ENCODE results near the gene GALNT11.

Gene GALNT11

DNA sequence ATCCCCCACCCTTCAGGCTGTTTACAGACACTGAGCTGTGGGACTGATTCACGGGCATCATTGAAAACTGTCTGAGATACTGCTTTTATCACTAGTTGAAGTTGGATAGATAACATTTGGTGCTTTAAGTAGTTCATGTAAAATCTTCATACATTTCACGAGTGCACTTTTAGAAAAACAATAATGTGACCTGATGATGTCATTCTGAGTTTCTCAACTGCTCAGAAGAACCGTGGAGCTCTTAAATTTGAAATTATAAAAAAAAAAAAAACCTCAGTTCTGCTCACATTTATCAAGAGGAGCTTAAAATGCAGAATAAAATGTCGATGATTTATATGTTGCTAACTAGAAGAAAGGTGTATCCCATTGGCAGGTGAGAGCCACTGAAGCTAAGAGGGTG is 81.5 kb downstream of the GALNT11 start:
- no peak overlapping the region for H3K27ac Mint-ChIP-seq
- no peaks in the 10 kb centered on the region for H3K27me3 Mint-ChIP-seq (ENCODE audit: low read depth)
- no peak overlapping the region for H3K4me3 Mint-ChIP-seq
- no peaks in the 10 kb centered on the region for H3K9me3 Mint-ChIP-seq
- peaks cover 14% of the 10 kb centered on the region for H3K36me3 Mint-ChIP-seq (ENCODE audit: low read depth)
- H3K4me1 Mint-ChIP-seq (ENCODE audit: low read depth), result no peaks in the 10 kb centered on the region

DNA sequence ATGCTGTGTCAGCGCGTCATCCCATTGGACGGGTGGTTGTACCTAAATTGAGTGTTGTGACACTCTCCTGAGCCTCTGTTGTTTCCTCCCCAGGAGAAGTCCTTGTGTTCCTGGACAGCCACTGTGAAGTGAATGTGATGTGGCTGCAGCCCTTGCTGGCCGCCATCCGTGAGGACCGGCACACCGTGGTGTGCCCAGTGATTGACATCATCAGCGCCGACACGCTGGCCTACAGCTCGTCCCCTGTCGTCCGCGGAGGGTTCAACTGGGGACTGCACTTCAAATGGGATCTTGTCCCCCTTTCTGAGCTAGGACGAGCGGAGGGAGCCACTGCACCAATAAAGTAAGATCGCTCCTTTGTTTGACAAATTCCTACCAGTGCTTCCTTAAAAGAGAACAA is 82.5 kb downstream of the GALNT11 start:
- Mint-ChIP-seq H3K4me1 (ENCODE audit: low read depth) (no peaks in the 10 kb centered on the region), H3K27me3 (ENCODE audit: low read depth) (no peaks in the 10 kb centered on the region), H3K9me3 (no peaks in the 10 kb centered on the region), H3K4me3 (no peak overlapping the region), H3K27ac (no peak overlapping the region), H3K36me3 (ENCODE audit: low read depth) (peaks cover 13% of the 10 kb centered on the region)

DNA sequence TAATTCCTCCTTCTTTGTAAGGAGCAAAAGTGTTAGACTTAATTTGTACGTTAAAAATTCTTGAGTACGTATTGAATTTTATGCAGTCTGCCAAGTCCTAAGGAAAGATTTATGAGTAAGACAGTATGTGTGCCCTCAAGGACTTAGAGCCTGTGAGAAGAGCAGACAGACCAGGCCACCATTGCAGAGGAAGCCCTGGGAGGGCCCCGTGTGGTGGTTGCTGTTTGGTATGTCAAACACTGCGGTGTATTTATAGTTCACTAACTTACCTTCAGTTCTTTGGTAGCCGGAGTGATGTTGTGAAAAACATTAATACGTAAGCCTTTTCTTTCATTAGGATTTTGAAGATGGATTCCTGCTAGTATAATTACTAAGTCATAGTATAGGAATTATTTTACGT is 82.9 kb downstream of the GALNT11 start:
- H3K27ac Mint-ChIP-seq, result no peak overlapping the region
- no peak overlapping the region for H3K4me3 Mint-ChIP-seq
- no peaks in the 10 kb centered on the region for H3K27me3 Mint-ChIP-seq (ENCODE audit: low read depth)
- no peaks in the 10 kb centered on the region for H3K9me3 Mint-ChIP-seq
- H3K4me1 Mint-ChIP-seq (ENCODE audit: low read depth), result no peaks in the 10 kb centered on the region
- H3K36me3 Mint-ChIP-seq (ENCODE audit: low read depth), result peaks cover 15% of the 10 kb centered on the region

DNA sequence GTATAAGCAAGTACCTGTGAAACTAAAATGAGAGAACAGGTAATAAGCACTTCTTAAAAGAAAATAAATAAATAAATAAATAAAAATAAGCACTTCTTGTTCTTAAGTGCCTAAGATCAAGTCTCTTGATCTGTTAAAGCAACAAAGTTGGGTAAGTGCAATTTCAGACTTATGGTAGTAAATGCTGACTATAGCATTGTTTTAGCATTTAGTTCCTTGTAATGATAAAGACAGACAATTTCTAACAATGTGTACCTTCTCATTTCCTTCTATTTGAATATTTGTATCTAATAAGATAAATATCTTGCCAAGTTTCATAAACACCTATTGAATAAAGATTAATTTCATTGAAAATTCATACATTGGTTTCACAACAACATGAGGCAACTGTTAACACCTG is 87.4 kb downstream of the GALNT11 start:
- H3K4me1 Mint-ChIP-seq (ENCODE audit: low read depth), result no peaks in the 10 kb centered on the region
- no peaks in the 10 kb centered on the region for H3K27me3 Mint-ChIP-seq (ENCODE audit: low read depth)
- peaks cover 15% of the 10 kb centered on the region for H3K36me3 Mint-ChIP-seq (ENCODE audit: low read depth)

DNA sequence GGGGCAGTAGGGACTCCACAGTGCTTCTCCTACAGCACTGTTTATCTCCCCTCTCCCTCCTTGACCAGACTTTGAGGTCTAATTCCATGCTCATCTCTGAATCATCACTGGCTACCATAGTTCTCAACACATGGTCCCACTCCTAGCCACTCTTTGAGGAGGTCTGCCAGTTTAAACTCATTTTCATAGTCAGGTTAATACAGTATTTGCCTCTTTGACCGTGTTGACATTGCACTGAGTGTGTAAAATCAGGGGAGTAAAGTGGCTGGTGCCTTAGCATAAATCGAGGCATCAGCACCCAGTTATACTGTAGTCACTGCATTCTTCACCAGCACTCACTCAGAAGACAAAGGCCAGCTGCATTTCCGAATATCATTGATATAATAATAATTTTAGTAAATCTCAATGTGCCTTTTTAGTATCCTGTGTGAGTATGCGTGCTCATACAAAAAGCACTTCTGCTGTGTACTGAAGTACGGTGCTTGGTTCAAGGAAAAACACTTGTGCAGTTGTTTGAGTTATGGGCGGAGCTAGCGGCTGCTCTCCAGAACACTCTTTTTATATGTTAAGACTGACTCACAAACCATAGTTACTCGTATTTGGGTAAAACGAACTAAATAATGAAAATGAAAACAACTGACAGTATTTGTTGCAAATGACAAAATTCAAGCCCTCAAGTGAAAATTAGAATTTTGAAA is 89.7 kb downstream of the GALNT11 start:
- no peaks in the 10 kb centered on the region for H3K27me3 Mint-ChIP-seq (ENCODE audit: low read depth)

More for the DNA sequence above, 87.4 kb downstream of the GALNT11 start:
- no peaks in the 10 kb centered on the region for H3K9me3 Mint-ChIP-seq
- H3K27ac Mint-ChIP-seq, result no peak overlapping the region
- H3K4me3 Mint-ChIP-seq, result no peak overlapping the region

DNA sequence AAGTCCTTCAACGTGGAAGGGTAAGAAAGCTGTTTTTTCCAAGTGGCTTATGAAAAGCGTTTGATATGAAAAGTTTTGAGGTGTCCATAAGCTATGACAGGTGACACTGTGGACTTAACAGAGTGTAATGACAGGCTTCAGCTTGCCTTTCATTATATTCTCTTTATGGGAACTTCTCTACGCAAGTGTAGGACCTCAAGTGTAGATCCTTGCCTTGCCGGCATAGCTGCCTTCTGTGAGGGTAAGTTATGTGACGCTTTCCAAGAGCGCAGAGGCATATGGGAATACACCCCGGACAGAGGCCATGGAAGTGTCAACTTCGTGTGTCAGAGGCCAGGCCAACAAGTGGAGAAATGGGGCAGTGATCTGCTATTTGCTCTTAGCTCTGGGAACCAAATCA is 91.9 kb downstream of the GALNT11 start:
- peaks cover 35% of the 10 kb centered on the region for H3K36me3 Mint-ChIP-seq (ENCODE audit: low read depth)

More for the DNA sequence above, 89.7 kb downstream of the GALNT11 start:
- Mint-ChIP-seq H3K9me3 (no peaks in the 10 kb centered on the region), H3K4me3 (no peak overlapping the region), H3K36me3 (ENCODE audit: low read depth) (peaks cover 23% of the 10 kb centered on the region), H3K4me1 (ENCODE audit: low read depth) (no peaks in the 10 kb centered on the region), H3K27ac (no peak overlapping the region)

DNA sequence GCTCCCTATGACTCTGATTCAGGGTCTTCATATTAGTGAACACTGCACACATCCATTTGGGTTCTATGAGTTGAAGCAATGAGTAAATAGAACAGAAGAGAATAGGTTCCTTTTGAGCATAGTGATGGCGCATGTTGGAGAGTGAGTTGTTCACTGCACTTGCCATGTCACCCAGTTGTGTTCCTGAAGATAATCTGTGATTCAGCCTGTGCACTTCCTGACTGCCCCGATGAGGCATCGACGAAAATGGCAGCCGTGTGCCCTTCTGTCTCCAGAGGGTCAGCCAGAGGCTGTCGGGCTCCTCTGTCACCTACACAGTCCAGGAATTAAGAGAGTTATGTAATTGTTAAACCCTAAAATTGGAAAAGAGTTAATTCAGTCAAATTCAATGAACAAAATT is 94.7 kb downstream of the GALNT11 start:
- peaks cover 3% of the 10 kb centered on the region for H3K4me1 Mint-ChIP-seq (ENCODE audit: low read depth)
- no peaks in the 10 kb centered on the region for H3K27me3 Mint-ChIP-seq (ENCODE audit: low read depth)
- H3K4me3 Mint-ChIP-seq, result no peak overlapping the region
- H3K36me3 Mint-ChIP-seq (ENCODE audit: low read depth), result peaks cover 51% of the 10 kb centered on the region
- peaks cover 11% of the 10 kb centered on the region for H3K9me3 Mint-ChIP-seq
- no peak overlapping the region for H3K27ac Mint-ChIP-seq

More for the DNA sequence above, 91.9 kb downstream of the GALNT11 start:
- H3K27me3 Mint-ChIP-seq (ENCODE audit: low read depth), result no peaks in the 10 kb centered on the region
- H3K4me3 Mint-ChIP-seq, result no peak overlapping the region
- H3K4me1 Mint-ChIP-seq (ENCODE audit: low read depth), result no peaks in the 10 kb centered on the region
- no peak overlapping the region for H3K27ac Mint-ChIP-seq
- H3K9me3 Mint-ChIP-seq, result no peaks in the 10 kb centered on the region

DNA sequence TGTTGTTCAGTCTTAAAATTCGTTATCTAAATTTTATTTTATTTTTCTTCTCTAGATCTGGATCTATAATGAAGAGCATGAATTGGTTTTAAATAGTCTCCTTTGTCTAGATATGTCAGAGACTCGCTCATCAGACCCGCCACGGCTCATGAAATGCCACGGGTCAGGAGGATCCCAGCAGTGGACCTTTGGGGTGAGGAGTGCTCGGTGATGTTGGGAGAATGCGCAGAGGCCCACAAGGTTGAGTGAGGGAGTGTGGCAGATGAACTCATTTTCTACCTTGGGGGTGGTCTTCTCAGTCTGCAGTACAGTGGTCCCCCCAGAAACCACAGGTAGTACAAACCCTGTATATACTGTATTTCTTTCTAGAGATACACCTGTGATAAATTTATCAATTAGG is 95.3 kb downstream of the GALNT11 start:
- peaks cover 52% of the 10 kb centered on the region for H3K36me3 Mint-ChIP-seq (ENCODE audit: low read depth)

DNA sequence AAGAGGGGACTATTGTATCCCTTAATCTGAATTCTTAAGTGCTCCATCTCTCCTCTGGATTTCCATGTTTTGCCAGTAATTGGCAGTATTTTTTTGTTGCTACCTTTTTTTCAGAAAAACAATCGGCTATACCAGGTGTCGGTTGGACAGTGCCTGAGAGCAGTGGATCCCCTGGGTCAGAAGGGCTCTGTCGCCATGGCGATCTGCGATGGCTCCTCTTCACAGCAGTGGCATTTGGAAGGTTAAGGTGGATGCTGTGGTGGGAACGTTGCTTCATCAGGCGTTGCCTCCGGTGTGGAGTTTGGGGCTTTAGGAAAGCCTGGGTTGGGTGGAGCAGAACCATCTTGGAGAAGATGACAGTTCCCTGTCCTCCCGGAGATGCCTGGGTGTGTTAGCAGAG is 96.0 kb downstream of the GALNT11 start:
- peaks cover 3% of the 10 kb centered on the region for H3K4me1 Mint-ChIP-seq (ENCODE audit: low read depth)
- peaks cover 54% of the 10 kb centered on the region for H3K36me3 Mint-ChIP-seq (ENCODE audit: low read depth)
- peaks cover 11% of the 10 kb centered on the region for H3K9me3 Mint-ChIP-seq
- no peak overlapping the region for H3K27ac Mint-ChIP-seq
- no peak overlapping the region for H3K4me3 Mint-ChIP-seq
- H3K27me3 Mint-ChIP-seq (ENCODE audit: low read depth), result no peaks in the 10 kb centered on the region

More for the DNA sequence above, 95.3 kb downstream of the GALNT11 start:
- H3K4me1 Mint-ChIP-seq (ENCODE audit: low read depth), result peaks cover 3% of the 10 kb centered on the region
- H3K4me3 Mint-ChIP-seq, result no peak overlapping the region
- H3K27ac Mint-ChIP-seq, result no peak overlapping the region
- no peaks in the 10 kb centered on the region for H3K27me3 Mint-ChIP-seq (ENCODE audit: low read depth)
- peaks cover 11% of the 10 kb centered on the region for H3K9me3 Mint-ChIP-seq

DNA sequence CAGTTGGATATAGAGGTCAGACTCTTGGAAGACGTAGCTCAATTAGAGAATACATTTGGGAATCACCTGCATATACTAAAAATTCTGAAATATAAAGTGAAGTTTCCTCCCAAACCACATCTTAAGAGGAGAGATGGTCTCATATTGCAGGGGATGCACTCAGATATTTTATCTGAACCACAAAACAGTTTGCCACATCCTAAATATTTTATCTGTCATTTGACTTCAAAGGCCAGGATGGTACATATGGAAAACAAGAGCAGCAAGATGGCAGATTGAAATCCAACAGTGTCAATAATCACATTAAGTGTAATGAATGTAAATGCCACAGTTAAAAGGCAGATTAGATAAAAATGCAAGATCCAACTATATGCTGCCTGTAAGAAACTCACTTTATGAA is 97.1 kb downstream of the GALNT11 start:
- Mint-ChIP-seq H3K36me3 (ENCODE audit: low read depth) (peaks cover 58% of the 10 kb centered on the region), H3K4me3 (no peak overlapping the region)

DNA sequence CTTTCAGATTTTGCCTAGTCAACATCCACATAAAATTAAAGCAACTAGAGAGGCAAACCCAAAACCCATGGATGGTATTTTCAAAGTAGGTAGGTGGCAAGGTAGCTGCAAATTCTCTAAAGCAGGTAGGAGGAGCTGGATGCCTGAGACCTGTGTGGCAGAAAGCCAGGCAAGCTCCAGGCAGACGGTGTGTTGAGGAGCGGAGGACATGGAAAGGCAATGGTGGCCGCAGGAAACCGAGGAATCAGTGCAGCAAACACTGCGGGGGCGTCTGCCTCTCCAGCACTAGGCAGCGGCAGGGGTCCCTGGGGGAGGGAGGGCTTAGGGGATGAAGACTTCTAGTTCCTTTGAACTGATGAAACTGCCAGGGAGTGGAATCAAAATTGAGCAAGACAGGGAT is 101.3 kb downstream of the GALNT11 start:
- H3K9me3 Mint-ChIP-seq, result peaks cover 11% of the 10 kb centered on the region
- no peak overlapping the region for H3K27ac Mint-ChIP-seq
- no peak overlapping the region for H3K4me3 Mint-ChIP-seq
- H3K27me3 Mint-ChIP-seq (ENCODE audit: low read depth), result no peaks in the 10 kb centered on the region
- peaks cover 49% of the 10 kb centered on the region for H3K36me3 Mint-ChIP-seq (ENCODE audit: low read depth)
- H3K4me1 Mint-ChIP-seq (ENCODE audit: low read depth), result peaks cover 3% of the 10 kb centered on the region

More for the DNA sequence above, 97.1 kb downstream of the GALNT11 start:
- no peak overlapping the region for H3K27ac Mint-ChIP-seq
- H3K4me1 Mint-ChIP-seq (ENCODE audit: low read depth), result peaks cover 3% of the 10 kb centered on the region
- no peaks in the 10 kb centered on the region for H3K27me3 Mint-ChIP-seq (ENCODE audit: low read depth)
- H3K9me3 Mint-ChIP-seq, result peaks cover 11% of the 10 kb centered on the region

DNA sequence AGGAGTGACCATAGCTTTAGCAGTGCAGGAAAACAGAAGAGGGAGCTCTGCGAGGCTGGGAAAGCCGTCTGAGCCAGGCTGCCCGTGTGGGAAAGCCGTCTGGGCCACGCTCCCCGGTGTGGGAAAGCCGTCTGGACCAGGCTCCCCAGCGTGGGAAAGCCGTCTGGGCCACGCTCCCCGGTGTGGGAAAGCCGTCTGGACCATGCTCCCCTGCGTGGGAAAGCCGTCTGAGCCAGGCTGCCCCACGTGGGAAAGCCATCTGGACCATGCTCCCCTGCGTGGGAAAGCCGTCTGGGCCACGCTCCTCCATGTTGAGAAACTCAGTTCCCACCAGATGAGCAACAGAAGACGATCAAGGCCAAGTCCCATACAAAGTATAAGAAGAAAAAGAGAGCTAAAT is 101.8 kb downstream of the GALNT11 start:
- Mint-ChIP-seq H3K9me3 (peaks cover 11% of the 10 kb centered on the region), H3K27me3 (ENCODE audit: low read depth) (no peaks in the 10 kb centered on the region), H3K27ac (no peak overlapping the region), H3K36me3 (ENCODE audit: low read depth) (peaks cover 49% of the 10 kb centered on the region), H3K4me1 (ENCODE audit: low read depth) (peaks cover 3% of the 10 kb centered on the region), H3K4me3 (no peak overlapping the region)

DNA sequence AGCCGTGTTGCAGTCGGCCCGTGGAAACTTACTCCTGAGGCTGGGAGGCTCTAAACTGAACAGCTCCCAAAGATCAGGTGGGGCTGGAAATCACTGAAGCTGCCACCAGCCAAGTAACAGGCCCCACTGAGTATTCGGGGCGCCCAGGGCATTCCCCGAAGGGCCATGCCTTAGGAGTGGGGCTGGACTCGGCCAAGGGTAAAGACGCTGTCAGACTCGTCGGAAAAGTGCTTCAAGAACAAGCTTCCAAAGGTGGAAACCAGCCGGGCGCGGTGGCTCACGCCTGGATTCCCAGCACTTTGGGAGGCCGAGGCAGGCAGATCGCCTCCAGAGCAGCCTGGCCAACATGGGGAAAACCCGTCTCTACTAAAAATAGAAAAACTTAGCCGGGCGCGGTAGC is 102.8 kb downstream of the GALNT11 start:
- Mint-ChIP-seq H3K4me3 (no peak overlapping the region), H3K36me3 (ENCODE audit: low read depth) (peaks cover 42% of the 10 kb centered on the region), H3K27ac (no peak overlapping the region), H3K4me1 (ENCODE audit: low read depth) (no peaks in the 10 kb centered on the region), H3K27me3 (ENCODE audit: low read depth) (no peaks in the 10 kb centered on the region), H3K9me3 (peaks cover 11% of the 10 kb centered on the region)

DNA sequence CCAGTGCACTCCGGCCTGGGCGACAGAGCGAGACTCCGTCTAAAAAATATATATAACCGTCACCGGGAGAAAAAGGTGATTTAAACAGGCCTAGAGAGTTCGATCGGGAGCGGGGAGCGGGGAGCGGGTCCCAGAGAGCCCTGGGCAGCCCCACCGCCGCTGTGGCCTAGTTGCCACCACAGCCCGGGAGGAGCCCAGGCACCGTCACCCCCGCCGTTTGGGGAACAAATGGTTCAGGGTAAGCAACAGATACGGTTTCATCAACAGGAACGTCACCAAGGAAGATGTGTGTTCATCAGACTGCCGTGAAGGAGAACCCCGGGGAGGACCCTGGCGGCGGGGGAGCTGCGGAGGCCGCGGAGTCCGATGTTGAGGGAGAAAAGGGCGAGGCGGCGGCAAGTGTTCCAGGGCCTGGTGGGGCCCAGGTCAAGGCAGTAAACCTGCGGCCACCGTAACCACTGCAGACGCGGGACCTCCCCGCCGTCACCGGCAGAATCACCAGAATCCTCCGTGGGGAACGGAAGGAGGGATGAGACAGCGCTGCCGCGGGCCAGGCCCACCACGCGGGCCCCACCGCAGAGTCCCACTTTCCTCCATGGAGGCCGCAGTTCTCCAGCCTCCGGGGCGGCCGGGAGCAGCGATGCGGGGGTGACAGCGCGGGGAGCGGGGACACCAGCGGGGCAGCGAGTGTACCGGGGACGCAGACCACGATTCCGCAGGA is 103.4 kb downstream of the GALNT11 start:
- H3K36me3 Mint-ChIP-seq (ENCODE audit: low read depth), result peaks cover 39% of the 10 kb centered on the region
- no peaks in the 10 kb centered on the region for H3K4me1 Mint-ChIP-seq (ENCODE audit: low read depth)
- H3K27me3 Mint-ChIP-seq (ENCODE audit: low read depth), result no peaks in the 10 kb centered on the region
- no peak overlapping the region for H3K4me3 Mint-ChIP-seq
- H3K27ac Mint-ChIP-seq, result no peak overlapping the region
- peaks cover 11% of the 10 kb centered on the region for H3K9me3 Mint-ChIP-seq

DNA sequence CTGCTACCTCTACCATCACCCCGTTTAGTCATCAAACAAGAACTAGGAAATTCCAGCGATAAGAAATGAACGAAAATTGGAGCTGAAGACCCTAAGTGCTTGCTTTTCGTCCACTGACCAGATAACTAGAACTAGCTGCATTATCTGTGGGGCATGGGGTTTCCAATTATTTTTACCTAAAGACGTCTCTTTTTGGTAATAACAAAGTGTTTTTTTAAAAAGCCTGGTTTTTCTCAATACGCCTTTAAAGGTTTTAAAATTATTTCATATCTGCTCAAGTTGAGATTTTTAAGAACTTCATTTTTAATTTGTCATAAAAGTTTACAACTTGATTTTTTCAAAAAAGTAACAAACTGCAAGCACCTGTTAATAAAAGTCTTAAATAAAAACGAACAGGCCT is 104.2 kb downstream of the GALNT11 start:
- Mint-ChIP-seq H3K36me3 (ENCODE audit: low read depth) (peaks cover 34% of the 10 kb centered on the region), H3K27ac (no peak overlapping the region), H3K4me3 (no peak overlapping the region)

More for the DNA sequence above, 104.2 kb downstream of the GALNT11 start:
- peaks cover 6% of the 10 kb centered on the region for H3K9me3 Mint-ChIP-seq
- no peaks in the 10 kb centered on the region for H3K4me1 Mint-ChIP-seq (ENCODE audit: low read depth)
- no peaks in the 10 kb centered on the region for H3K27me3 Mint-ChIP-seq (ENCODE audit: low read depth)
